ENCODE results near the gene LPAR1.
"Not testable (repeated sequence)": the region's sequence is repeated elsewhere in the genome, so short reads cannot be mapped to it uniquely, and the experiment has no call there.

The LPAR1 gene

DNA sequence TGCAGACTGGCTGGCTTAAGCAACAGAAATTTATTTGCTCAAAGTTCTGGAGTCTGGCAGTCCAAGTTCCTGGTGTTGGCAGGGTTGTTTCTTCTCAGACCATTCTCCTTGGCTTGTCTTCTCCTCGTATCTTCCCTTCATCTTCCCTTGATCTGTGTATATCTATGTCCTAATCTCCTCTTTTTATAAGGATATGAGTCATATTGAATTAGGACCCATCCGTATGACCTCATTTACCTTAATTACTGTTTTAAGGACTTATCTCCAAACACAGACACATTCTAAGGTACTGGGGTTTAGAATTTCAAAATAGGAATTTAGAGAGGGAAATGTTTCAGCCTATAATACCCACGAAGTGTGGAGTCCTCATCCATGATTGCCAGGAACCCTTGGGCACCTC, 13.1 kb upstream of the LPAR1 start:
- DNase-seq (ENCODE audit: low spot score in 2 of 2) (no peak), ATAC-seq (no peak)
- H3K4me3 Mint-ChIP-seq: no peak overlapping the region
- H3K9me3 Mint-ChIP-seq: peaks cover 3% of the 10 kb centered on the region
- H3K4me1 Mint-ChIP-seq: no peaks in the 10 kb centered on the region
- H3K27ac Mint-ChIP-seq: no peak overlapping the region
- no peaks in the 10 kb centered on the region for H3K36me3 Mint-ChIP-seq

DNA sequence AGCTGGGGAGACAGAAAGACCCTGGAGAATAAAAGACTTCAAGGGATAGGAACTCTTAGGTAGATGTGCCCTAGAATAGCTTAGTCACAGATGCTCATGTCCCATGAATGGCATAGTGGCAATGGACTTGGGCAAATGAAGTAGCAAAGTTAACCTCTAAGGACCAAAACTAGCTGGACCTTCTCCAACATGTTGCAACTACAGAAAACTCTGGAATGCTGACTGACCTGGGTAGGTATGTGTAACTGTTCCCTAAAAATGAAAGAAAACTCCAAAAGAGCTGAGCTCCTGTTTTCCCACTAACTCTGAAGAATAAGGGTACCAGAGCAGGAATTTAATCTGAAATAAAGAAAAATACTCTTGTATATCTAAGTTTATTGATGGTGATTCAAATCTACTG, 12.5 kb upstream of the LPAR1 start:
- ATAC-seq: no peak
- Mint-ChIP-seq H3K4me1 (no peaks in the 10 kb centered on the region), H3K27ac (no peak overlapping the region), H3K36me3 (no peaks in the 10 kb centered on the region), H3K4me3 (no peak overlapping the region), H3K9me3 (peaks cover 2% of the 10 kb centered on the region)
- DNase-seq (ENCODE audit: low spot score in 2 of 2): no peak

DNA sequence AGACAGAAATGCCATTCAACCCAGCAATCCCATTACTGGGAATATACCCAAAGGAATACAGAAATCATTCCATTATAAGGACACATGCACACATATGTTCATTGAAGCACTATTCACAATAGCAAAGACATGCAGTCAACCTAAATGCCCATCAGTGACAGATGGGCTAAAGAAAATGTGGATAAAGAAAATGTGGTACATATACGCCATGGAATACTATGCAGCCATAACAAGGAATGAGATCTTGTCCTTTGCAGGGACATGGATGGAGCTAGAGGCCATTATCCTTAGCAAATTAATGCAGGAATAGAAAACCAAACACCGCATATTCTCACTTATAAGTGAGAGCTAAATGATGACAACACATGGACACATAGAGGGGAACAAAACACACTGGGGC, 9.0 kb upstream of the LPAR1 start:
- H3K27ac Mint-ChIP-seq; H3K4me1 Mint-ChIP-seq; H3K9me3 Mint-ChIP-seq; DNase-seq (ENCODE audit: low spot score in 2 of 2); ATAC-seq; H3K4me3 Mint-ChIP-seq; H3K36me3 Mint-ChIP-seq: not testable (repeated sequence)

DNA sequence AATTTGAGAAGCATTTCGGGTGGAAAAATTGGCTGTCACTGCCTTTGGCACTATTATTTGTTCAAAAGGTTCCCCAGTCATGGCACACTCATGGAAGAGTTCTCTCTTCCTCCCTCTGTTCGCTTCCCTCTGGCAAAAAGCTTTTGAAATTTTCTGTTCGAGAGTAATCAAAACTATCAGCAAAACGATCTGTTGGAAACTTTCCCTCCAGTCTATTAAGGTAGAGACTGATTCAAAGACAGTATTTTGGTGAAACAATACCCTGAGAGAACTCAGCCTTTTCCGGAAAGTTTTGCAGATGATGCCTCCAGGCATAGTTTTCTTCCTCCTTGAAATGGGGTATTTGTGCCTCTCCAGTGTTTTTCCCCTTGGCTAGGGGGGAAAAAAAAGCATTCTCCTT, 3.6 kb upstream of the LPAR1 start:
- peaks cover 7% of the 10 kb centered on the region for H3K4me1 Mint-ChIP-seq

DNA sequence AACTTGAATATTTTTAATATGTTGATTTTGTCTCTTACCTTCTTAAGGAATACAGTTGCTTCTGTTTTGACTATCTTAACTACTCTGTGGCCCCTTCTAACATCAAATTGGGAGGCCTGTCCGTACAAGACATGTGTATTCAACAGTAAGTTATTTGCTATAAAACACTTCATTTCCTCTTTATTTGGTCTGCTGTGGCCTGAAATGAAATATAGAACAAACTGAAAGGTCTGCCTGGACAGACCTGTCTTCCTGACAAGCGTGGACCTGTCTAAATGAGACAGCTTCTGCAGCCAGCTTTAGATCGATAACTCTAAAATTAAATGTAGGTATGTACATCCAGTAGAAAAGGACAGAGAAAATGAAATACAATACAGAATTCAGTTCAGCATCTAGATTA, 2.2 kb upstream of the LPAR1 start:
- H3K27ac Mint-ChIP-seq: no peak overlapping the region
- H3K36me3 Mint-ChIP-seq: no peaks in the 10 kb centered on the region
- peaks cover 7% of the 10 kb centered on the region for H3K4me1 Mint-ChIP-seq
- DNase-seq (ENCODE audit: low spot score in 2 of 2) (no peak), ATAC-seq (no peak)
- no peak overlapping the region for H3K4me3 Mint-ChIP-seq
- H3K9me3 Mint-ChIP-seq: no peaks in the 10 kb centered on the region

More for the DNA sequence above, 3.6 kb upstream of the LPAR1 start:
- Mint-ChIP-seq H3K36me3 (no peaks in the 10 kb centered on the region), H3K27ac (no peak overlapping the region), H3K4me3 (no peak overlapping the region), H3K9me3 (no peaks in the 10 kb centered on the region)
- ATAC-seq (no peak), DNase-seq (ENCODE audit: low spot score in 2 of 2) (no peak)

DNA sequence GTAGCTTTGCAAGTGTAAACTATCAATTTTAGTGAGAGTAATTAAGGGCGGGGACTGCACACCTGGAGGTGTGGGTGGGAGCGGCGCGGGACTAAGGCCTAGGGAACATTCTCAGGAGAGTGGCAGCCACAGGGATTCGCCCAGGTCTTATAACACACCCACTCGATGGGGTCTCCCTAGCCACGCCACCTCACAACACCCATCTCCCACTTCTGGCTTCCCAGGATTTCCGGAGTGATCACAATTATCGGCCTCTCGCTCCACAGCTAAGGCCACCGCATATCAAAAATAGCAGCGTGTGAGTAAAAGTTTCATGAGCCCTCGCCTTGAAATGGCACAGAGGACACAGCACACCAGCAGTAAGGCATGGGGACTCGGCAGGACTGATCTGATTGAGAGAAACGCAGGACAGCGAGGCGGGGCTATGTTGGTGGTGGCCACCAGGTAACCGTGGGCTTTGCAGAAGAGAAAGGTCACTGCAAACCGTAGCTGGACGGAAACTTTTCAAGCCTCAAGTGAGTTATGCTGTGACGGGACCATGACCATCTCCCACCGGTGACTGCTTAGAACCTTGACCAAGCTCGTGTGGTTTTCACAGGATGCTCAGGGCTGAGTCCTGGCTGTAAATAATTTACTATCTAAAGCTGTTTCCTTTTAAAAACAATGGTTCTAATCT, 1.1 kb upstream of the LPAR1 start:
- DNase-seq (ENCODE audit: low spot score in 2 of 2) (no peak), ATAC-seq (no peak)
- Mint-ChIP-seq H3K9me3 (no peaks in the 10 kb centered on the region), H3K27ac (no peak overlapping the region), H3K4me1 (peaks cover 7% of the 10 kb centered on the region), H3K36me3 (no peaks in the 10 kb centered on the region), H3K4me3 (no peak overlapping the region)

DNA sequence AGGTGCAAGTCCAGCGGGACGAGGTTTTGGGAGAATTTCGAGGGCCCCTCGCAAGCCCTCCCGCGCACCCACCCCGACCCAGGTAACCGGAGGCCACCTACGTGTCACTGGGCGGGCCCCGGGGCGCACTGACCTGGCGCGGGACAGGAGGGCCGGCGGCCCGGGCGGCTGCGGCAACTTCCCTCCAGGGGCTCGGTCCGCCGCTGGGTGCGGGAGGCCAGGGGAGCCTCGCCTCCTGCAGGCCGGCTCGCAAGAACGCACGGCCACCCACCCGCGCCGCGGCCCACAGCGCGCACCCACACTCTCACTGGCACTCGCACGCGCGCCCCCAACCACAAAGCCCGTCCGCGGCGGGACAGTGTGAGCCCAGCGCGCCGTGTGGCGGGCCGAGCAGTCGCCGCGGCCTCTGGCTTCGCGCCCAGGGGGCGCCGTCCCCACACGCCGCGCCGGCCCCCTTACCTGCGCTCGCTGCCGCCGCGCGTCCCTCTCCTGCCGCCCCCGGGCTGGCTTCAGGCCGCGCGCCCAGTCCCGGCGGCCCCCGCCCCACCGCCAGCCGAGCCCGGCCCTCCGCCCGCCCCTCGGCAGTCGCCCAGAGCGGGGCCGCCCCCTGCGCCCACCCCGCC, 451 bp downstream of the LPAR1 start:
- DNase-seq (ENCODE audit: low spot score in 2 of 2): no peak
- peak; percentile 46 for ATAC-seq
- H3K4me1 Mint-ChIP-seq: peaks cover 7% of the 10 kb centered on the region
- H3K36me3 Mint-ChIP-seq: no peaks in the 10 kb centered on the region
- no peak overlapping the region for H3K27ac Mint-ChIP-seq
- H3K4me3 Mint-ChIP-seq: no peak overlapping the region
- no peaks in the 10 kb centered on the region for H3K9me3 Mint-ChIP-seq

DNA sequence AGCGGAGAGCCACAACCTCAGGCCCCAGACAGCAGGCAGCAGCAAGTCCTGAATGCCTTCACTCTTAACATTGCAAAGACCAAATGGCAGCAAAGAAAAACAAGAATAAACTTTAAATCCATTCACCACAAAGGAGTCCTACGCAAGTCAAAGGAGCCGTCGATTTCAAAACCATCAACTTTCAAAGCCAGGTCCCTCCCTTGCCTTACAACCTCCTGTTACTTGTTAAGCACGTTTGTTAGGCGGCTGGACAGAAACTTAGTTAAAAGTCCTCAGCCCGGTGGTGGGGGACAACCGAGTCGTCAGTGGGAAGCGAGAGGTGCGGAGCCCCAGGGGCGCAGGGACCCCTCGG, 938 bp downstream of the LPAR1 start:
- no peak for DNase-seq (ENCODE audit: low spot score in 2 of 2)
- Mint-ChIP-seq H3K27ac (no peak overlapping the region), H3K4me1 (peaks cover 7% of the 10 kb centered on the region)

DNA sequence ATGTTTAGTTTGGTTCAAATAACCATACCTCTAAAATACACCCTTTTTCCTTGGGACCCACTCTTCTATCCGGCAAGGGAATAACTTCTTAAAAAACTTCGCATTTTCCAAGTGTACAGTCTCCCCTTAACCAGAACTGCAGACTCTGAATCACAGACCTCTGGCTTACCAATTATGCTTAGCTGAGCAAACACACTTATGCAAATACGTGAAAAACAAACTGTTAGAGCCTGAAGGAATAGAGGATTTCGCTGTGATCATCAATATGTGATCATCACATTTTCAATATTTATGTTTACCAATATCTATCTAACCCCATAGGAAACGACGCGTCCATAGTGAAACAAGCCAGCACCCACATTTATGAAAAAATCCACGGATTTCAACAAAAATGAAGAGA, 1.3 kb downstream of the LPAR1 start:
- H3K36me3 Mint-ChIP-seq: no peaks in the 10 kb centered on the region
- no peak for DNase-seq (ENCODE audit: low spot score in 2 of 2)
- ATAC-seq: no peak
- H3K27ac Mint-ChIP-seq: no peak overlapping the region
- no peak overlapping the region for H3K4me3 Mint-ChIP-seq
- no peaks in the 10 kb centered on the region for H3K9me3 Mint-ChIP-seq
- peaks cover 7% of the 10 kb centered on the region for H3K4me1 Mint-ChIP-seq

More for the DNA sequence above, 938 bp downstream of the LPAR1 start:
- no peaks in the 10 kb centered on the region for H3K9me3 Mint-ChIP-seq
- H3K36me3 Mint-ChIP-seq: no peaks in the 10 kb centered on the region
- no peak overlapping the region for H3K4me3 Mint-ChIP-seq
- no peak for ATAC-seq

DNA sequence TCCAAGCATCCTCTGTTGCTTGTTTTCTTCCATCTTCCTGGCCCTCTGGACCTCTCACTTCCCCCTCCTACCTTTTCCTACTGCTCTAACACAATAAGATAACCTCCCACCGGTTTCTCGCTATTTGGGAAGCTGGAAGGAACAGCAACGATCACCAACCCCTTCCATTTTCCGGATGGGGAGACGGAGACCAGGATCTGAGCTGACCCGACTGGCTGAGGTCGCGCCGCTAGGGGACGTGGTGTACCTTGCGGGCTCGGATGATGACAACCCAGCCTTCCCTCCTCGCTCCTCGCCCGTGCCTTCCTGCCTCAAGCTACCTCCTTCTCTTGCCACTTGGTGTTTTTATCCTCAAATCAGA, 1.9 kb downstream of the LPAR1 start:
- ATAC-seq (no peak), DNase-seq (ENCODE audit: low spot score in 2 of 2) (no peak)
- Mint-ChIP-seq H3K27ac (no peak overlapping the region), H3K4me1 (peaks cover 7% of the 10 kb centered on the region), H3K36me3 (no peaks in the 10 kb centered on the region), H3K4me3 (no peak overlapping the region), H3K9me3 (no peaks in the 10 kb centered on the region)

DNA sequence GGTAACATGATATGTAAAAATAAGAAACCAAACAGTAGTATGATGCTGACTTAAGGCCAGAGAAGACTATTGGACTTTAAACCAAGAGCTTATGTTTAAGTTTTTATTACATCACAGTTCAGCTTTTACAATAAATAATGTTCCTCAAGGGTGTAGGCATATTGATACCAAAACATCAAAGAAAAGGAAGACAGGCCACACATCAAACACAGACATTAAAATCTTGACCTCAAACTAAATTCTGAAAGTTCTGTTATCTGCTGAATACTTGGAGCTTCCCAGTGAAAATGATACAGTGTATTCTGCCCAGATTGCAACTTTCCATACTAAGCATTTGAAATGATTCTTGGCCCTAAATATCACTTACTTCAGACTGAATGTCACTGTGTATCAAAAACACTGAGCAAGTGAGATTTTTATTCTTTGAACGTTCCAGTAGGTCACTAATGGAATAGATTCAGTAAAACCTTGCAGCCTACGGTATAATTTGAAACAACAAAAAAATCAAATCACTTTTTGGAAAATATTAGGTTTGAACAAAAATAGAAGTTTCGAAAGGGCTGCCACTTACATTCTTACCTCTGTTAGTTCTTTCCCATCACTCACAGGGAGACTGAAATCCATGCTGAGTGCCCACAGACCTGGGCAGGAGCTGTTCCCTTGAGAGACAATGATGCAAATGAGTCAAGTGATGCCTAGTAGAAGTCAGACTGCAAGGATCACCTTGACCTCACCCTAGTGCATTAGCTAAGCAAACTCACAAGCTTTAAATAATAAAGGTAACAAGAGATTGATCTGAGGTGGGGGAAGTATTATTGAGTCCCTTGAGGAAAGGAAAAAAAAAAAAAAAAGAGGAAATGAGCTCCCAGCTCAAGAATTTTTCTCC, 2.5 kb downstream of the LPAR1 start:
- H3K36me3 Mint-ChIP-seq: no peaks in the 10 kb centered on the region

DNA sequence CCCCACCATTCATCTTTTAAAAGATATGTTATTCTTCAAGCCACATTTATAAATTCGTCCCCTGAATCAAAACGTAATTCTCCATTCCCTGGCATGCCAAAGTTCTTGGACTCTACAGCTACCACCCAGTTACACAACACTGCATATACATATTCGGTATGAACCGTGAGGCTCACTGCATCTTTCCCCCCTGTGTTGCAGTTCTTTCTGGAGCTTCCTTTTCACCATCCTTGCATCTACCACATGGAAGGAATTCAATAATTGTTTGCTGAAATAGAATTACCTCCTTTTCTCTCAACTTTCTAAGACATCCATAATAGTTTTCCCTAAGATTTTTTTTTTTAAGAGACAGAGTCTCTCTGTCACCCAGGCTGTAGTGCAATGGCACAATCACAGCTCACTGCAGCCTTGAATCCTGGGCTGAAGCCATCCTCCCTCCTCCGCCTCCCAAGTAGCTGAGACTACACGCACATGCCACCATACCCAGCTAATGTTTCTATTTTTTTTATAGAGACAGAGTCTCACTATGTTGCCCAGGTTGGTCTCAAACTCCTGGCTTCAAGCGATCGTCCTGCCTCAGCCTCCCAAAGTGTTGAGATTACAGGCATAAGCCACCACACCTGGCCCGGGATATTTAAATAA, 3.3 kb downstream of the LPAR1 start:
- no peak for ATAC-seq
- Mint-ChIP-seq H3K4me3 (no peak overlapping the region), H3K9me3 (no peaks in the 10 kb centered on the region), H3K36me3 (no peaks in the 10 kb centered on the region), H3K27ac (no peak overlapping the region), H3K4me1 (peaks cover 7% of the 10 kb centered on the region)
- no peak for DNase-seq (ENCODE audit: low spot score in 2 of 2)

More for the DNA sequence above, 2.5 kb downstream of the LPAR1 start:
- Mint-ChIP-seq H3K27ac (no peak overlapping the region), H3K9me3 (no peaks in the 10 kb centered on the region), H3K4me3 (no peak overlapping the region), H3K4me1 (peaks cover 7% of the 10 kb centered on the region)
- ATAC-seq (no peak), DNase-seq (ENCODE audit: low spot score in 2 of 2) (no peak)

DNA sequence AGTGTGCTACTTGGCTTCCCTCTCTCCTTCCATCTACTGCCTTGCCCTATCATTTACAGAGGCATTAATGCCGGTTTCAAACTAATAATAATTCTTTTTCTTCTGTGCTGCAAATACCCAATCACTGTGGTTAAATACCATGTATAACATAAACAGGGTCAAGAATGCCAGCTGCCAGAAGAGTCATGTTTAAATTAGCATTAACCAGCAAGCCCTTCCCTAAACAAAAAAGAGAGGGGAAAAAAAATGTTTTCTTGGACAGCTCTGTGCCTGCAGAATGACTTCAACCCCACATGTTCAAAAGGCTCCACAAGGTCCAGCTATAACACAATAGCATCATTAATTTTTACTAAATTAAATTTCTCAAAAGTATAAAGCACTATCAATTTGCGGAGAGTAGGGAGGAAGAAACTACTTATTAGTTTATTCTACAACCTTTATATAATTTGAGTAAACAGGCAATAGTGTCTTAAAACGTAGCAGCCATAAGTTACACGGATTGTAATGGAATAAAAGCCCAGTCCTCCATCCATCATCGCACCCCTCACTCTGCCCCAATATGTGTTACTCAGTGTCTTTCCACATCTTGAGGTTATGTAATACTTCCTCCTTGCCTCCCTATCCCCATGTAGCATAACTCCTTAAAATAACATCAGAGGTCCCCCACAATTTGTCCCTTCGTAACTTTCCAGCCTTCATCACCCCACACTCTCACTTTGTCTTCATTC, 3.9 kb downstream of the LPAR1 start:
- H3K4me3 Mint-ChIP-seq: no peak overlapping the region
- H3K4me1 Mint-ChIP-seq: peaks cover 7% of the 10 kb centered on the region
- H3K9me3 Mint-ChIP-seq: peaks cover 2% of the 10 kb centered on the region
- H3K36me3 Mint-ChIP-seq: no peaks in the 10 kb centered on the region
- ATAC-seq (no peak), DNase-seq (ENCODE audit: low spot score in 2 of 2) (no peak)
- no peak overlapping the region for H3K27ac Mint-ChIP-seq

DNA sequence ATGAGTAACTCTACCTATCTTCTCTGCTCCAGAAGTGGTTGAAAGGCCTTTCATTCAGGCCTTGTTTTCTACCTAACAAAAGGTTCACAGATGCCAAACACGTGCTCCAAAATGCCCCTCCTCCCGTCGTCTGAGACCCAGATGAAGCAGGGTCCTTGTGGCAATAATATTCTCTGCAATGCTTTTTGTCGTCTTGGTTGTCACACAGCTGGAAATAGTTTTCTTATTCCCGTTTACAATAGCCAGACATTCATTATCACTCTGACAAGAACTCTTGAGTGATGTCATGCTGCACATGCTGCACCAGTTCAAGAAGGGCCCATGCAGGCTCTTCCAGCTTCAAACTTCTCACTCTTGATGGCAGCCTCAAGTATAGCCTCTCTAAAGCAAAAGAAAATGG, 7.8 kb downstream of the LPAR1 start:
- H3K36me3 Mint-ChIP-seq: no peaks in the 10 kb centered on the region
- DNase-seq (ENCODE audit: low spot score in 2 of 2) (no peak), ATAC-seq (no peak)
- H3K4me3 Mint-ChIP-seq: no peak overlapping the region
- H3K9me3 Mint-ChIP-seq: peaks cover 7% of the 10 kb centered on the region
- no peak overlapping the region for H3K27ac Mint-ChIP-seq
- H3K4me1 Mint-ChIP-seq: no peaks in the 10 kb centered on the region

DNA sequence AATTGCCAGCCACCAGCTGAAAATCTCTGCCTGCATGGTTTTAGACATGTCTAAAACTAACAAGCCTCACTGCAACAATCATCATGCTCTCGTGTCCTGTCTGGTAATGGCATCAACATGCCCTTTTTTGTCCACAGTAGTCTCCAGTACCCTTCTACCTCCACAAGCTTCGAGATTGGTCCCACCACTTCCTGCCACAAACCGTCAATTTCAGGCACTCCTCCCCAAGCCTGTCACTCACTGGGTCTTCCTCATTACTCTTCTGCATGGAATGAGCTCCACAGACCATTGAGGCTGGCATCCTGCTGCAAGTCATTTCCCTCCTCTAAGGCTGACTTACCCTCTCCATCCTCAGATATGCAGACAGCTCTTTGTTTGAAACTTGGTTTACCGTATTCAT, 9.0 kb downstream of the LPAR1 start:
- Mint-ChIP-seq H3K4me3 (no peak overlapping the region), H3K27ac (no peak overlapping the region), H3K4me1 (no peaks in the 10 kb centered on the region), H3K36me3 (no peaks in the 10 kb centered on the region), H3K9me3 (peaks cover 7% of the 10 kb centered on the region)
- ATAC-seq: no peak
- DNase-seq (ENCODE audit: low spot score in 2 of 2): no peak

All from stimulated activated effector memory CD8-positive, alpha-beta T cell treated with anti-CD3 and anti-CD28 coated beads, Interleukin-12 subunit alpha, Interleukin-12 subunit beta, amount 100 ng/mL, for 72 hours (primary cell).